Left lobe of liver (tissue), 2 donors: ENCODE measurements around the gene KIF15. TPM values are rescaled to one million over a fixed set of nuclear protein-coding genes. Genes with fewer than 3 reads are reported as not detected.

Source experiments
- ATAC-seq: fragments of 200-7000 bp; cut with Tn5 transposase; one replicate; pipeline ENCODE4 v1.9.1; 2020; ENCODE audit warnings: mild to moderate bottlenecking, moderate library complexity
- DNase-seq: peaks from one replicate; pipeline ENCODE4 v3.0.0-alpha.2; 2020; ENCODE audit warnings: low spot score
- total RNA-seq: library from RNA; stranded (reverse); gene quantifications from one replicate; pipeline ENCODE4 v1.2.1, GENCODE V29; 2021
- donor health status: DM: no; HTN: no; CAD: no; lungs with moderate emphysema.
- donor health status: DM: no; HTN: yes; CAD: no.

The KIF15 gene, protein sequence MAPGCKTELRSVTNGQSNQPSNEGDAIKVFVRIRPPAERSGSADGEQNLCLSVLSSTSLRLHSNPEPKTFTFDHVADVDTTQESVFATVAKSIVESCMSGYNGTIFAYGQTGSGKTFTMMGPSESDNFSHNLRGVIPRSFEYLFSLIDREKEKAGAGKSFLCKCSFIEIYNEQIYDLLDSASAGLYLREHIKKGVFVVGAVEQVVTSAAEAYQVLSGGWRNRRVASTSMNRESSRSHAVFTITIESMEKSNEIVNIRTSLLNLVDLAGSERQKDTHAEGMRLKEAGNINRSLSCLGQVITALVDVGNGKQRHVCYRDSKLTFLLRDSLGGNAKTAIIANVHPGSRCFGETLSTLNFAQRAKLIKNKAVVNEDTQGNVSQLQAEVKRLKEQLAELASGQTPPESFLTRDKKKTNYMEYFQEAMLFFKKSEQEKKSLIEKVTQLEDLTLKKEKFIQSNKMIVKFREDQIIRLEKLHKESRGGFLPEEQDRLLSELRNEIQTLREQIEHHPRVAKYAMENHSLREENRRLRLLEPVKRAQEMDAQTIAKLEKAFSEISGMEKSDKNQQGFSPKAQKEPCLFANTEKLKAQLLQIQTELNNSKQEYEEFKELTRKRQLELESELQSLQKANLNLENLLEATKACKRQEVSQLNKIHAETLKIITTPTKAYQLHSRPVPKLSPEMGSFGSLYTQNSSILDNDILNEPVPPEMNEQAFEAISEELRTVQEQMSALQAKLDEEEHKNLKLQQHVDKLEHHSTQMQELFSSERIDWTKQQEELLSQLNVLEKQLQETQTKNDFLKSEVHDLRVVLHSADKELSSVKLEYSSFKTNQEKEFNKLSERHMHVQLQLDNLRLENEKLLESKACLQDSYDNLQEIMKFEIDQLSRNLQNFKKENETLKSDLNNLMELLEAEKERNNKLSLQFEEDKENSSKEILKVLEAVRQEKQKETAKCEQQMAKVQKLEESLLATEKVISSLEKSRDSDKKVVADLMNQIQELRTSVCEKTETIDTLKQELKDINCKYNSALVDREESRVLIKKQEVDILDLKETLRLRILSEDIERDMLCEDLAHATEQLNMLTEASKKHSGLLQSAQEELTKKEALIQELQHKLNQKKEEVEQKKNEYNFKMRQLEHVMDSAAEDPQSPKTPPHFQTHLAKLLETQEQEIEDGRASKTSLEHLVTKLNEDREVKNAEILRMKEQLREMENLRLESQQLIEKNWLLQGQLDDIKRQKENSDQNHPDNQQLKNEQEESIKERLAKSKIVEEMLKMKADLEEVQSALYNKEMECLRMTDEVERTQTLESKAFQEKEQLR (N-terminal part only)
- total RNA-seq: 0.28 TPM

GRCh38 chr3:44761424-44762169, at the start of gene KIF15, which contains the start of gene KIAA1143:
TSS of gene KIF15 (plus strand) at chr3:44761794. CDS start at chr3:44761866, 72 bp downstream.
TSS of gene KIAA1143 (minus strand) at chr3:44761619. CDS start at chr3:44761602, 17 bp downstream.
- peak; percentile 95 for DNase-seq

GRCh38 chr3:44712455-44713075, 49.0 kb upstream of the KIF15 start, which contains the start of gene ZNF502:
TSS of gene ZNF502 (plus strand) at chr3:44712660. CDS start at chr3:44720262, 7,602 bp downstream.
- ATAC-seq (peak; percentile 99), DNase-seq (peak; percentile 92)

More at GRCh38 chr3:44761424-44762169, at the start of gene KIF15, which contains the start of gene KIAA1143:
- ATAC-seq: peak; percentile 99

DNA sequence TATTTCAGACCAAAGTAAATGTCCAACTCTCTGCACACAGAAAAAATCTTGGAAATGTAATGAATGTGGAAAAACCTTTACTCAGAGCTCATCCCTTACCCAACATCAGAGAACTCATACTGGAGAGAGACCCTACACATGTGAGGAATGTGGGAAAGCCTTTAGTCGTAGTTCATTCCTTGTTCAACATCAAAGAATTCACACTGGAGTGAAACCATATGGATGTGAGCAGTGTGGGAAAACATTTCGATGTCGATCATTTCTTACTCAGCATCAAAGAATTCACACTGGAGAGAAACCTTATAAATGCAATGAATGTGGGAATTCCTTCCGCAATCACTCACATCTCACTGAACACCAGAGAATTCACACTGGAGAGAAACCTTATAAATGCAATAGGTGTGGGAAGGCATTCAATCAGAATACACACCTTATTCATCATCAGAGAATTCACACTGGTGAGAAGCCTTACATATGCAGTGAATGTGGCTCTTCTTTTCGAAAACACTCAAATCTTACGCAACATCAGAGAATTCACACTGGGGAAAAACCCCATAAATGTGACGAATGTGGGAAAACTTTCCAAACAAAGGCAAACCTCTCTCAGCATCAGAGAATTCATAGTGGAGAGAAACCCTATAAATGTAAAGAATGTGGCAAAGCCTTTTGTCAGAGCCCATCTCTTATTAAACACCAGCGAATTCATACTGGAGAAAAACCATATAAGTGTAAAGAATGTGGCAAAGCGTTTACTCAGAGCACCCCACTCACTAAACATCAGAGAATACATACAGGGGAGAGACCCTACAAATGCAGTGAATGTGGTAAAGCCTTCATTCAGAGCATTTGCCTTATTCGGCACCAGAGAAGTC, 40.1 kb upstream of the KIF15 start:
- ATAC-seq: no peak
- no peak for DNase-seq

DNA sequence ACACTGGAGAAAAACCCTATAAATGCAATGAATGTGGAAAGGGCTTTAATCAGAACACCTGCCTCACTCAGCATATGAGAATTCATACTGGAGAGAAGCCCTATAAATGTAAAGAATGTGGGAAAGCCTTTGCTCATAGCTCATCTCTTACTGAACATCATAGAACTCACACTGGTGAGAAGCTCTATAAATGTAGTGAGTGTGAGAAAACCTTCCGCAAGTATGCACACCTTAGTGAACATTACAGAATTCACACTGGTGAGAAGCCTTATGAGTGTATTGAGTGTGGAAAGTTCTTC, 39.5 kb upstream of the KIF15 start:
- ATAC-seq (no peak), DNase-seq (no peak)

DNA sequence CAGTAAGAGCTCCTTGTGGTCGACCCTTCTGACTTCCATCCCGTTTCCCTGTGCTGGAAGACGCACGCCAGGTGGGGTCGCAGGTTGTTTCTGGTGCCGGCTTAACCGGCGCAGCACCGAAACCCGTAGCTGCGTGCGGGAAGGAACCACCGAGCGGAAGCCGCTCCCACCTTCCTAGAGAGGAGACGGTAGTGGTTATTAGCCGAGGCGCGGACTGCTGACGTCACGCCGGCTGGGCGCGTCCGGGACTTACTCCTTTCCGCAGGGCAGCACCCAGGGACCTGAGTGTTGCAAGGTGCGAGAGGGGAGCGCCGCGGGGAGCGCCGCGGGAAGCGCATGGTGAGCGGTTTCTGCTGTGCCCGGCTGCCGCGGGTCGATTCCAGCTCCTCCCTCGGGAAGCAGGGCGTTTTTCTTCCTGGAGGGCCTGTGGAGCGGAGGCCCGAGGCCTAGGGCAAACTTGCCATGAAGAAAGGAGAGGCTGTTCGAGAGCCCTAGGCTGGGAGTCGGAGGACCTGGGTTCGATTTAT, 32.1 kb upstream of the KIF15 start, which contains the start of gene ZNF501:
Gene ZNF501 (plus strand): TSS at position 252 of the 527 bp plus-strand sequence. CDS start 4,787 bp downstream, outside the sequence.
- ATAC-seq: peak; percentile 100
- peak; percentile 93 for DNase-seq

- DNase-seq (no peak), ATAC-seq (no peak)
Measured at GRCh38 chr3:44734646-44735168, 26.9 kb upstream of the KIF15 start.

DNA sequence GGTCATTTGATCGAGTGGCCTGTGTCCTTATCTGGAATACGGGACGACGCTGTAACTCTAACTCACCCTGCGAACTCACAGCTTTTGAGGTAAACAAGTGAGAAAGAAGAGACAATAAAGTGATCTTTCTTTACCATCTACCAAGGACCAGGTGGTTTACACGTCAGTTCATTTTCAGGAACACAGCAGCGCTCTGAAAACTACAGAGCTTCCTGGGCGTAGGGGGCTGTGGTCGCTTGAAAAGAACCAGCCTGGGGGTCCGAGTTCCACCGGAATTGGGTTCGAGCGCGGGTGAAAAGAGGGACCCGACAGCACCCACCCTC, 532 bp upstream of the KIF15 start:
- peak; percentile 15 for ATAC-seq
- DNase-seq: no peak

DNA sequence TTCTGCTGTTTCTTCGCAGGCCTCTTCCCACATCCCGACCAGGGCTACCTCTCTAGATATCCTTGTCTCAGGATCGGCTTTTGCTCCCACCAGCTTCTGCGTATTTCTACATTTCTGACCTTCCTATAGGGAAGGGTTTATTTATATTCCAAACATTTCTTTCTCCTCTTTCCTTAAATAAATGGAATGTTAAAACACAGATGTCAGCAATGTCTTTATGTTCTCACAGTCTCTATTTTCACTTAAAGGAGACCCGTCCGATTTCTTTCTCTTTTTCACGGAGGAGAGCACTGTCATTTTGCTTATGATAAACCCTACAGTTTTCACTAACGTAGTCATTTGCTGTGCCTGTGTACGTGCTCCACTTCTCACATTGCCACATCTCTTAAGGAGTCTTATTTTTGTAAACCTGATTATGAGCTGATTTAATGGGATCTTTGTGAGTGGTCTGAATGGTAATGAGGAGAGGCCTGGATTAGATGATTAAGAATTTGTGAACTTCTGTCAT, 630 bp downstream of the KIF15 start:
- ATAC-seq: no peak
- no peak for DNase-seq

- no peak for ATAC-seq
Measured at GRCh38 chr3:44762690-44763089, 1.1 kb downstream of the KIF15 start.

DNA sequence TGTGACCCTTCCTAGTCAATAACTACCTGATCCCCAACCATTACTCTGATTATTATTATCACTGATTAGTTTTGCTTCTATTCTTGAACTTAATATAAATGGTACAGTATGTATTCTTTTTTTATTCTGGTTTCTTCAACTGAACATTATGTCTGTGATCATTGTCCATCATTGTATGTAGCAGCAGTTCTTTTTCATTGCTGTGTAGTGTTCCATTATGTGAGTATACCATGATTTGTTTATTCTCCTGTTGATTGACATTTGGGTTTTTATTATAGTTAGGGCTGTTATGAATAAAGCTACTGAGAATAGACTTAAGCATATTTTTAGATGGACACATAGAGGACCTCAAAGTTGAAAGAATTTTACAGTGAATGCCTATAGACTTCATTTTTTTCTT, 2.7 kb downstream of the KIF15 start:
- DNase-seq (no peak), ATAC-seq (no peak)

More at GRCh38 chr3:44762690-44763089, 1.1 kb downstream of the KIF15 start:
- DNase-seq: no peak

GRCh38 chr3:44771424-44772098, 10.0 kb downstream of the KIF15 start:
- DNase-seq (no peak), ATAC-seq (no peak)

- ATAC-seq: no peak
- no peak for DNase-seq
Measured at GRCh38 chr3:44772099-44772442, 10.5 kb downstream of the KIF15 start.

GRCh38 chr3:44782891-44783290, 21.3 kb downstream of the KIF15 start:
- DNase-seq (no peak), ATAC-seq (no peak)

- ATAC-seq (no peak), DNase-seq (no peak)
Measured at GRCh38 chr3:44795197-44795596, 33.6 kb downstream of the KIF15 start.

GRCh38 chr3:44802011-44802410, 40.4 kb downstream of the KIF15 start:
- ATAC-seq (no peak), DNase-seq (no peak)

GRCh38 chr3:44803298-44803697, 41.7 kb downstream of the KIF15 start:
- no peak for ATAC-seq
- DNase-seq: no peak

DNA sequence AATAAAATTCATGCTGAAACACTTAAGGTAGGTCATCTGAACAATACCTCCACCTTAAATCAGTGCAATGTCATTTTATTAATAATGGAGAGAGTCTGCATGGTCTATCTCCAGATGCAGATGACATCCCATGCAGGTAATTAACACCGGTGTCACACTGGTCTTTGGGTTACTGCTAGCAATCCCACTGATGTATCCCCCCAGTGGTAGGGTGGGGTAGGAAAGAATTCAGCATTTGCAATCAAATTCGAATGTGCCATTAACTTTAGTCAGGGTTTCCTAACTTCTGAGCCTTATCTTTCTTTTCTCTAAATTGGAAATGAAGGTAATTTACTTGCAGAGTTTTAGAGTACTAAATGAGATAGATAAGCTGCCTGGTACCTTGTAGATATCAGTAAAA, 44.4 kb downstream of the KIF15 start:
- DNase-seq (no peak), ATAC-seq (no peak)
